ENCODE data around the gene IARS1. TPM values are rescaled to one million over a fixed set of nuclear protein-coding genes. Genes with fewer than 3 reads are reported as not detected.

IARS1 gene
- total and polyA plus RNA-seq, 2 of the 13 experiments (the other 11 are each of a cell fraction or from before 2014, with no cell fraction given), result 55.9 to 185 TPM

GRCh38 chr9:92325269-92325990, 31.9 kb upstream of the IARS1 start, which contains the start of the genes CENPP and NOL8 (continued):
- no peak for TF ChIP-seq SNRNP70 (IDR thresholded peaks at IDR 0.05; ENCODE audit: low read depth, low read length)
- peak; percentile 91 for TF ChIP-seq GABPB1 (CRISPR knock-in tag; IDR thresholded peaks at IDR 0.05)
- TF ChIP-seq ZFP82 (CRISPR knock-in tag; IDR thresholded peaks at IDR 0.05; ENCODE audit: borderline replicate concordance), result peak; percentile 25; the same call in 1 of the 2 replicates
- no peak for TF ChIP-seq SSRP1 (CRISPR knock-in tag; IDR thresholded peaks at IDR 0.05)
- TF ChIP-seq ASH2L (IDR thresholded peaks at IDR 0.05; ENCODE audit: insufficient read length, low read depth, low read length), result peak; percentile 100
- no peak for TF ChIP-seq ZNF784 (CRISPR knock-in tag; IDR thresholded peaks at IDR 0.05; ENCODE audit: borderline replicate concordance)
- no peak for TF ChIP-seq HNRNPL (IDR thresholded peaks at IDR 0.05; ENCODE audit: low read depth, low read length)
- TF ChIP-seq ZNF546 (CRISPR knock-in tag; conservative IDR thresholded peaks at IDR 0.05), result 0 out of 2 replicates have a peak, but pooled peaks have one; percentile 2
- 0 out of 2 replicates have a peak, but pooled peaks have one; percentile 15 for TF ChIP-seq ZBED4 (CRISPR knock-in tag; IDR thresholded peaks at IDR 0.05; ENCODE audit: borderline replicate concordance)
- TF ChIP-seq ZNF503 (CRISPR knock-in tag; IDR thresholded peaks at IDR 0.05), result no peak
- peak; percentile 93 for TF ChIP-seq THAP11 (CRISPR knock-in tag; IDR thresholded peaks at IDR 0.05)
- TF ChIP-seq MED1 (CRISPR knock-in tag; IDR thresholded peaks at IDR 0.05), result peak; percentile 51
- TF ChIP-seq NFYC (CRISPR knock-in tag; IDR thresholded peaks at IDR 0.05), result no peak
- 0 out of 2 replicates have a peak, but pooled peaks have one; percentile 12 for TF ChIP-seq ZNF616 (CRISPR knock-in tag; IDR thresholded peaks at IDR 0.05; ENCODE audit: low read depth)
- peak; percentile 91 for TF ChIP-seq ZNF350 (CRISPR knock-in tag; IDR thresholded peaks at IDR 0.05; ENCODE audit: borderline replicate concordance, low read depth)
- TF ChIP-seq HNRNPLL (IDR thresholded peaks at IDR 0.05; ENCODE audit: low read depth, low read length, poor library complexity, severe bottlenecking), result peak; percentile 85
- TF ChIP-seq ZNF841 (CRISPR knock-in tag; IDR thresholded peaks at IDR 0.05; ENCODE audit: borderline replicate concordance), result no peak; the same call in 1 of the 2 replicates
- no peak for TF ChIP-seq BRD4 (CRISPR knock-in tag; IDR thresholded peaks at IDR 0.05)
- TF ChIP-seq NR1H2 (CRISPR knock-in tag; IDR thresholded peaks at IDR 0.05; ENCODE audit: borderline replicate concordance, low read depth), result 0 out of 2 replicates have a peak, but pooled peaks have one; percentile 71
- peak; percentile 80 for TF ChIP-seq PHF8 (CRISPR knock-in tag; IDR thresholded peaks at IDR 0.05)
- TF ChIP-seq RNF219 (CRISPR knock-in tag; IDR thresholded peaks at IDR 0.05), result peak; percentile 60; the same call in 1 of the 2 replicates
